ENCODE measurements around the gene CSRP1. TPM values are rescaled to one million over a fixed set of nuclear protein-coding genes. Genes with fewer than 3 reads are reported as not detected.

Gene CSRP1
- total RNA-seq, 1 donor from 2014 or later = 29.5 TPM

- Mint-ChIP-seq H3K27ac (no peak overlapping the region), H3K36me3 (ENCODE audit: low read depth) (peaks cover 26% of the 10 kb centered on the region), H3K27me3 (no peaks in the 10 kb centered on the region), H3K4me3 (no peak overlapping the region), H3K4me1 (no peaks in the 10 kb centered on the region), H3K9me3 (no peaks in the 10 kb centered on the region)
- no peak for TF ChIP-seq CTCF (IDR thresholded peaks at IDR 0.05)
- ChIA-PET POLR2A (no interaction called here), CTCF (interaction anchor here (1.4 to 3.9 kb wide), 2 partner anchors 14 to 17 kb away, joined by 5 to 18 read pairs; no protein-coding TSS in a partner anchor)
- intact Hi-C loops (cut with micrococcal nuclease) = no loop called here
- no peak for ATAC-seq (ENCODE audit: low read depth)
- DNase-seq = no peak
Measured at GRCh38 chr1:201499191-201499590, 7.7 kb downstream of the CSRP1 start.

GRCh38 chr1:201498621-201499020 lies 8.3 kb downstream of the CSRP1 start:
- ChIA-PET CTCF (interaction anchor here (1.4 to 3.9 kb wide), 2 partner anchors 14 to 17 kb away, joined by 5 to 18 read pairs; no protein-coding TSS in a partner anchor), POLR2A (no interaction called here)
- intact Hi-C loops (cut with micrococcal nuclease) = no loop called here
- no peaks in the 10 kb centered on the region for H3K4me1 Mint-ChIP-seq
- ATAC-seq (ENCODE audit: low read depth) (no peak), DNase-seq (no peak)
- H3K36me3 Mint-ChIP-seq (ENCODE audit: low read depth) = peaks cover 32% of the 10 kb centered on the region
- H3K27ac Mint-ChIP-seq = no peak overlapping the region
- no peaks in the 10 kb centered on the region for H3K27me3 Mint-ChIP-seq
- no peaks in the 10 kb centered on the region for H3K9me3 Mint-ChIP-seq
- TF ChIP-seq CTCF (IDR thresholded peaks at IDR 0.05) = no peak
- H3K4me3 Mint-ChIP-seq = no peak overlapping the region

GRCh38 chr1:201497935-201498509 lies 8.9 kb downstream of the CSRP1 start:
- Mint-ChIP-seq H3K9me3 (no peaks in the 10 kb centered on the region), H3K4me1 (no peaks in the 10 kb centered on the region), H3K27ac (no peak overlapping the region), H3K4me3 (no peak overlapping the region), H3K36me3 (ENCODE audit: low read depth) (peaks cover 34% of the 10 kb centered on the region), H3K27me3 (no peaks in the 10 kb centered on the region)
- CTCF ChIA-PET = interaction anchor here (1.4 to 3.9 kb wide), 2 partner anchors 15 to 16 kb away, joined by 5 to 18 read pairs; no protein-coding TSS in a partner anchor
- intact Hi-C loops (cut with micrococcal nuclease) = no loop called here
- no peak for ATAC-seq (ENCODE audit: low read depth)
- TF ChIP-seq CTCF (IDR thresholded peaks at IDR 0.05) = no peak
- POLR2A ChIA-PET = no interaction called here
- no peak for DNase-seq

GRCh38 chr1:201496296-201496690 lies 10.6 kb downstream of the CSRP1 start:
- no peak for ATAC-seq (ENCODE audit: low read depth)
- H3K4me1 Mint-ChIP-seq = no peaks in the 10 kb centered on the region
- peaks cover 42% of the 10 kb centered on the region for H3K36me3 Mint-ChIP-seq (ENCODE audit: low read depth)
- no peaks in the 10 kb centered on the region for H3K27me3 Mint-ChIP-seq
- POLR2A ChIA-PET = no interaction called here
- no peak for TF ChIP-seq CTCF (IDR thresholded peaks at IDR 0.05)
- no peak for DNase-seq
- CTCF ChIA-PET = interaction anchor here (1.3 to 3.9 kb wide), 3 partner anchors 15 to 17 kb away, joined by 3 to 18 read pairs (median 9); no protein-coding TSS in a partner anchor
- intact Hi-C loops (cut with micrococcal nuclease) = no loop called here
- H3K27ac Mint-ChIP-seq = no peak overlapping the region
- H3K9me3 Mint-ChIP-seq = no peaks in the 10 kb centered on the region
- H3K4me3 Mint-ChIP-seq = no peak overlapping the region

- H3K27ac Mint-ChIP-seq = no peak overlapping the region
- H3K4me1 Mint-ChIP-seq = no peaks in the 10 kb centered on the region
- no peak for ATAC-seq (ENCODE audit: low read depth)
- H3K27me3 Mint-ChIP-seq = no peaks in the 10 kb centered on the region
- no peaks in the 10 kb centered on the region for H3K9me3 Mint-ChIP-seq
- ChIA-PET CTCF (interaction anchor here (1.3 to 3.9 kb wide), 3 partner anchors 14 to 17 kb away, joined by 3 to 18 read pairs (median 9); no protein-coding TSS in a partner anchor), POLR2A (no interaction called here)
- no peak for DNase-seq
- H3K36me3 Mint-ChIP-seq (ENCODE audit: low read depth) = peaks cover 42% of the 10 kb centered on the region
- no peak for TF ChIP-seq CTCF (IDR thresholded peaks at IDR 0.05)
- no peak overlapping the region for H3K4me3 Mint-ChIP-seq
- intact Hi-C loops (cut with micrococcal nuclease) = no loop called here
Measured at GRCh38 chr1:201495551-201496295, 11.2 kb downstream of the CSRP1 start.
